Thyroid gland (tissue), 4 donors: Measurements from ENCODE around the gene FAAP100. TPM values are rescaled to one million over a fixed set of nuclear protein-coding genes. Genes with fewer than 3 reads are reported as not detected.

Source experiments
- DNase-seq, 2 donors: peaks; one replicate each; pipeline ENCODE4 v3.0.0-alpha.2; 2019
- H3K27ac ChIP-seq, 3 donors: fragments of 200-600 bp; sonication (generic); 1 replicate in 2 of 3; 2 replicates in 1 of 3; pipeline ENCODE4 v1.5.1; 2016 to 2019; ENCODE audit warnings: mild to moderate bottlenecking in 1 of 3, moderate library complexity in 1 of 3
- H3K27me3 ChIP-seq: fragments of 200-600 bp; sonication (generic); one replicate; pipeline ENCODE4 v1.5.1; 2019
- H3K36me3 ChIP-seq, 2 donors: fragments of 200-600 bp; sonication (generic); one replicate each; pipeline ENCODE4 v1.5.1; 2016 to 2019
- H3K4me1 ChIP-seq, 2 donors: fragments of 200-600 bp; sonication (generic); one replicate each; pipeline ENCODE4 v1.5.1; 2017 to 2019
- H3K4me3 ChIP-seq, 3 donors: fragments of 200-600 bp; sonication (generic); replicated peaks in 1 of 3; 1 replicate in 2 of 3; 2 replicates in 1 of 3; pipeline ENCODE4 v1.5.1; 2016; ENCODE audit warnings: mild to moderate bottlenecking in 1 of 3
- H3K9me3 ChIP-seq: fragments of 200-600 bp; sonication (generic); one replicate; pipeline ENCODE4 v1.5.1; 2017
- POLR2A ChIP-seq, 2 donors: fragments of 450-650 bp; IDR thresholded peaks; one replicate each; pipeline ENCODE4 v1.6.1; 2017; ENCODE audit warnings: antibody characterized with exemption in 2 of 2, mild to moderate bottlenecking in 2 of 2, moderate library complexity in 1 of 2
- WGBS, 2 donors: methylation state at CpG; one replicate each; pipeline ENCODE4 v1.1.5; 2017; 5-methylcytosine and 5-hydroxymethylcytosine counted together
- intact Hi-C: fragments of 100-400 bp; cut with DNase I; formaldehyde crosslinking; loops from one replicate; pipeline ENCODE4 v1.15.1; 2023
- total RNA-seq, 4 donors: library from RNA; depleted of rRNA; stranded (reverse); fragments of >200 nt; gene quantifications; one replicate each; pipeline ENCODE4 v1.2.3, GENCODE V29; 2016
- TF ChIP-seq, protein P1 (sequence below), 6 experiments: fragments of 200-600 bp in 3 of 6; fragments of 450-650 bp in 3 of 6; sonication (generic) in 3 of 6; IDR thresholded peaks; one replicate each; pipeline ENCODE4 v1.5.1; 2016 to 2019; ENCODE audit warnings: antibody characterized with exemption in 6 of 6, mild to moderate bottlenecking in 2 of 6, inconsistent platforms in 1 of 6, moderate library complexity in 1 of 6

The FAAP100 gene
- total RNA-seq, 4 donors from 2014 or later, result 24.1 to 35.2 (median 31.0) TPM

DNA sequence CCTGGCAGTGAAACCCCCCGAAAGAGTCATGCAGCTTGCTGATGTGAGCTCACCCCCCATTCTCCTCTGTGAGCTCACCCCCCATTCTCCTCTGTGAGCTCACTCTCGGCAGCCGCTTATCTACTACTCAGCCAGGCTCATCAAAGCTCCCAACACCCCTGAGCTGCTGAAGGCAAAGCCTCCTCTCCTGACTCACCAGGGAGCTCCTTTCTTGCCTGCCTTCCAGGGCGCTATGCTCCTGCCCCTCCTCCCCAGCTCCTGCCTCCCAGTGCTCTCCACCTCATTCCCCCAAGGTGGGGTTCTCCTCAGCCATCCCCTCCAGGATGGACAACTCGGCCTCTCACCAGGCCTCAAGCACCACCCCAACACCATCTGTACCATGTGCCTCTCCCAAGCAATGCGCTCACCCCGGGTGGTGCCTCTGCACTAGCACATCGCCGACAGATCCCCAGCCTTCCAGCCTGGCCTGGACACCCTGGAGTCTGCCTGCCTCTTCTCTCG, 27.7 kb upstream of the FAAP100 start:
- Histone ChIP-seq H3K9me3 (no peaks in the 10 kb centered on the region), H3K4me3 (no peak overlapping the region), H3K27me3 (no peaks in the 10 kb centered on the region), H3K27ac (no peak overlapping the region), H3K36me3 (peaks cover 15 to 16% of the 10 kb centered on the region in 2 donors), H3K4me1 (peaks cover 24 to 37% of the 10 kb centered on the region in 2 donors)
- TF ChIP-seq, protein P1, sequence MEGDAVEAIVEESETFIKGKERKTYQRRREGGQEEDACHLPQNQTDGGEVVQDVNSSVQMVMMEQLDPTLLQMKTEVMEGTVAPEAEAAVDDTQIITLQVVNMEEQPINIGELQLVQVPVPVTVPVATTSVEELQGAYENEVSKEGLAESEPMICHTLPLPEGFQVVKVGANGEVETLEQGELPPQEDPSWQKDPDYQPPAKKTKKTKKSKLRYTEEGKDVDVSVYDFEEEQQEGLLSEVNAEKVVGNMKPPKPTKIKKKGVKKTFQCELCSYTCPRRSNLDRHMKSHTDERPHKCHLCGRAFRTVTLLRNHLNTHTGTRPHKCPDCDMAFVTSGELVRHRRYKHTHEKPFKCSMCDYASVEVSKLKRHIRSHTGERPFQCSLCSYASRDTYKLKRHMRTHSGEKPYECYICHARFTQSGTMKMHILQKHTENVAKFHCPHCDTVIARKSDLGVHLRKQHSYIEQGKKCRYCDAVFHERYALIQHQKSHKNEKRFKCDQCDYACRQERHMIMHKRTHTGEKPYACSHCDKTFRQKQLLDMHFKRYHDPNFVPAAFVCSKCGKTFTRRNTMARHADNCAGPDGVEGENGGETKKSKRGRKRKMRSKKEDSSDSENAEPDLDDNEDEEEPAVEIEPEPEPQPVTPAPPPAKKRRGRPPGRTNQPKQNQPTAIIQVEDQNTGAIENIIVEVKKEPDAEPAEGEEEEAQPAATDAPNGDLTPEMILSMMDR (IDR thresholded peaks at IDR 0.05), result no peak
- no peak for TF ChIP-seq POLR2A (IDR thresholded peaks at IDR 0.05)
- DNase-seq, result no peak
- WGBS, 2 donors, result 93 to 94% methylated on average over 10 of the region's 10 CpGs
- intact Hi-C loops, result no loop called here

DNA sequence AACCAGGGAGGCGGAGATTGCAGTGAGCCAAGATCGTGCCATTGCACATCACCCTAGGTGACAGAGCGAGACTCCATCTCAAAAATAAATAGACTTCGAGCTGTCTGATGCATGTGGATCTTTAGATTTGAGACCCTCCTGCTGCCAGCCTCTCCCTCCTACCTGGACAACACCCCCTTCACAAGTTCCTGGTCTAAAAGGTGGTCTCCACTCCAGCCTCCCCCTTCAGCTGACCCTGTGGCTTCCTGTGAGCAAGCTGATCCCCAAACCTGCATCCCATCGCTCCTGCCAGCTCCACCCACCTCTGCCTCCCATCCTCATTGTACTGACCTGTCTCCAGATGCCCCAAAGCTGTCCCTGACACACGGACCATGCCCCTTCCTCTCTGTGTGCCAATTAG, 27.1 kb upstream of the FAAP100 start:
- no peaks in the 10 kb centered on the region for H3K27me3 ChIP-seq
- peaks cover 15 to 16% of the 10 kb centered on the region in 2 donors for H3K36me3 ChIP-seq
- TF ChIP-seq, protein P1 (IDR thresholded peaks at IDR 0.05), result no peak
- no peak for TF ChIP-seq POLR2A (IDR thresholded peaks at IDR 0.05)
- 96 to 97% methylated on average over 6 of the region's 6 CpGs for WGBS, 2 donors
- DNase-seq, result no peak
- no peaks in the 10 kb centered on the region for H3K9me3 ChIP-seq
- intact Hi-C loops, result no loop called here
- H3K27ac ChIP-seq, result no peak overlapping the region
- H3K4me3 ChIP-seq, result no peak overlapping the region
- H3K4me1 ChIP-seq, result peaks cover 29 to 43% of the 10 kb centered on the region in 2 donors

DNA sequence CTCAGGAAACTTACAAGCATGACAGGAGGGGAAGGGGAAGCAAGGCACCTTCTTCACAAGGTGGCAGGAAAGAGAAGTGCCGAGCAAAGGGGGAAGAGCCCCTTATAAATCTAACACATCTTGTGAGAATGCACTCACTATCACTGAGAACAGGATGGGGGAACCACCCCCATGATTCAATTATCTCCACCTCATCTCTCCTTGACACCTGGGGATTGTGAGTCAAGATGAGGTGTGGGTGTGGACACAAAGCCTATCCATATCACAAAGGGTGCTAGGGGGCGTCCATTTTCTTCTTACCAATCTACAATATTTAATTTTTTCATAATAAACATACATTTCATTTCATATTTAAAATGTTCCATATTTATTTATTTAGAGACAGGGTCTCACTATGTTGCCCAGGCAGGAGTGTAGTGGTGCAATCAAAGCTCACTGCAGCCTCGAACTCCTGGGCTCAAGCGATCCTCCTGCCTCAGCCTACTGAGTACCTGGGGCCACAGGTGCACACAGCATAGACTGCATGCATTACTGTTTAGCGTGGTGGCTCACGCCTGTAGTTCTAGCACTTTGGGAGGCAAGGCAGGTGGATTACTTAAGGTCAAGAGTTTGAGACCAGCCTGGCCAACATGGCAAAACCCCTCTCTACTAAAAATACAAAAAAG, 26.5 kb upstream of the FAAP100 start:
- H3K27ac ChIP-seq, result no peak overlapping the region
- no peak for TF ChIP-seq POLR2A (IDR thresholded peaks at IDR 0.05)
- TF ChIP-seq, protein P1 (IDR thresholded peaks at IDR 0.05), result no peak
- 91 to 99% methylated on average over 6 of the region's 6 CpGs for WGBS, 2 donors
- no peak for DNase-seq
- no peaks in the 10 kb centered on the region for H3K9me3 ChIP-seq
- H3K4me1 ChIP-seq, result peaks cover 29 to 43% of the 10 kb centered on the region in 2 donors
- intact Hi-C loops, result no loop called here
- H3K27me3 ChIP-seq, result no peaks in the 10 kb centered on the region
- H3K4me3 ChIP-seq, result no peak overlapping the region
- H3K36me3 ChIP-seq, result peaks cover 15 to 16% of the 10 kb centered on the region in 2 donors

DNA sequence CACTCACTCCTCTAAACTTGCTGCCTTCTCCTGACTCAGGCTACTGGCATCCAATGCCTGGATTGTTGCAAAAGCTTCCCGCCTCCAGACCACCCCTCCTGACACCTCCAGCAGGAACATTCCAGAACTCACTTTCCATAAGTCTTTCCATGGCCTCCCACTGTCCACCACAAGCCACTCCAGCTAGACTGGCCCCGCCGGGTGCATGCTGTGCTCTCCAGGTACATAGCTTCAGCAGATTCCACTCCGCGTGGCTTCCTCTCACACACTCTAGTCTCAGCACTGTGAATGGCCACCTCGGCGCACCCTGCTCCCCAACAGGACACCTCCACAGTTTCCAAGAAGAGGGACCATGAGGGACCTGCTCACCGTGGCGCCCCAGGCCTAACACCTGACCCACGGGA, 25.9 kb upstream of the FAAP100 start:
- Histone ChIP-seq H3K4me3 (no peak overlapping the region), H3K9me3 (no peaks in the 10 kb centered on the region), H3K27ac (peak overlapping the region in 1 of 3 donors; percentile 39), H3K36me3 (peaks cover 15 to 17% of the 10 kb centered on the region in 2 donors), H3K4me1 (peaks cover 29 to 43% of the 10 kb centered on the region in 2 donors), H3K27me3 (no peaks in the 10 kb centered on the region)
- no peak for DNase-seq
- TF ChIP-seq POLR2A (IDR thresholded peaks at IDR 0.05), result no peak
- TF ChIP-seq, protein P1 (IDR thresholded peaks at IDR 0.05), result no peak
- intact Hi-C loops, result no loop called here
- 91 to 92% methylated on average over 10 of the region's 10 CpGs for WGBS, 2 donors

DNA sequence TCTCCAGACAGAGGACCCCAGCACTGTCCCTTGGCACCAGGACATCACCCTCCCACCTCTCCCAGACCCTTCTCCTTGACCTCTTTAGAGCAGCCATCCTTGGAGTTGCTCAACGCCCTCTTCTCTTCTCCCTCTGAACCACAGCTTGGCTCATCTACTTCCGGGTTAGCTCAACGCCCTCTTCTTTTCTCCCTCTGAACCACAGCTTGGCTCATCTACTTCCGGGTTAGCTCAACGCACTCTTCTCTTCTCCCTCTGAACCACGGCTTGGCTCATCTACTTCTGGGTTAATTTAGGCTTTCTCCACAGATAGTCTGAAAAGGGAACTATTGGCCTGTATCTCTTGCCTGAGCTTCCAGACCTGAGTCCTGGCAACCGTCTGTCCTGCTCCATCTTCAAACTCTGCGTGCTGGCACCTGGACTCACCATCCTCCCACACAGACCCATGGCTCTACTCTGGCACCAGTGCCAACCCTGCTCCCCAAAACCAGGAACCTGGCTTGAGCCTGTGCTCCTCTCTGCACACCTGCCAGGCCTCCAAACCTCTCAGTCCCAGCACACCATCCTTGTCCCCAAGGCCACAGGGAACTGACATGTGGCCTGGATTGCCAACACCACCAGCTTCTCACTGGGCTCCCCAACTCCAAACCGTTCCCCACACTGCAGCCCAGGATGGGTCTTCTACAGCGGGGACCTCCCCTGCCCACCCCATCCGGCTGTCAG, 25.3 kb upstream of the FAAP100 start:
- 75 to 84% methylated on average over 11 of the region's 11 CpGs for WGBS, 2 donors

More for the DNA sequence above, 25.3 kb upstream of the FAAP100 start:
- peak overlapping the region; percentile 2 to 69 (median 39) for H3K27ac ChIP-seq
- intact Hi-C loops, result no loop called here
- no peaks in the 10 kb centered on the region for H3K27me3 ChIP-seq
- H3K9me3 ChIP-seq, result no peaks in the 10 kb centered on the region
- peaks cover 9 to 11% of the 10 kb centered on the region in 2 donors for H3K36me3 ChIP-seq
- H3K4me3 ChIP-seq, result no peak overlapping the region
- no peak for DNase-seq
- H3K4me1 ChIP-seq, result peaks cover 29 to 43% of the 10 kb centered on the region in 2 donors
- no peak for TF ChIP-seq POLR2A (IDR thresholded peaks at IDR 0.05)
- TF ChIP-seq, protein P1 (IDR thresholded peaks at IDR 0.05), result no peak
